GM19438 (cell line): Measurements from ENCODE around the gene GOLM1.
"Not testable (repeated sequence)": the region's sequence is repeated elsewhere in the genome, so short reads cannot be mapped to it uniquely, and the experiment has no call there.

Source experiments
- ATAC-seq: cut with Tn5 transposase; IDR thresholded peaks from one replicate; pipeline ENCODE4 v1.9.1; 2021; ENCODE audit warnings: low read depth; ENCODE audit not compliant: unreplicated experiment

GOLM1 gene, protein sequence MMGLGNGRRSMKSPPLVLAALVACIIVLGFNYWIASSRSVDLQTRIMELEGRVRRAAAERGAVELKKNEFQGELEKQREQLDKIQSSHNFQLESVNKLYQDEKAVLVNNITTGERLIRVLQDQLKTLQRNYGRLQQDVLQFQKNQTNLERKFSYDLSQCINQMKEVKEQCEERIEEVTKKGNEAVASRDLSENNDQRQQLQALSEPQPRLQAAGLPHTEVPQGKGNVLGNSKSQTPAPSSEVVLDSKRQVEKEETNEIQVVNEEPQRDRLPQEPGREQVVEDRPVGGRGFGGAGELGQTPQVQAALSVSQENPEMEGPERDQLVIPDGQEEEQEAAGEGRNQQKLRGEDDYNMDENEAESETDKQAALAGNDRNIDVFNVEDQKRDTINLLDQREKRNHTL

DNA sequence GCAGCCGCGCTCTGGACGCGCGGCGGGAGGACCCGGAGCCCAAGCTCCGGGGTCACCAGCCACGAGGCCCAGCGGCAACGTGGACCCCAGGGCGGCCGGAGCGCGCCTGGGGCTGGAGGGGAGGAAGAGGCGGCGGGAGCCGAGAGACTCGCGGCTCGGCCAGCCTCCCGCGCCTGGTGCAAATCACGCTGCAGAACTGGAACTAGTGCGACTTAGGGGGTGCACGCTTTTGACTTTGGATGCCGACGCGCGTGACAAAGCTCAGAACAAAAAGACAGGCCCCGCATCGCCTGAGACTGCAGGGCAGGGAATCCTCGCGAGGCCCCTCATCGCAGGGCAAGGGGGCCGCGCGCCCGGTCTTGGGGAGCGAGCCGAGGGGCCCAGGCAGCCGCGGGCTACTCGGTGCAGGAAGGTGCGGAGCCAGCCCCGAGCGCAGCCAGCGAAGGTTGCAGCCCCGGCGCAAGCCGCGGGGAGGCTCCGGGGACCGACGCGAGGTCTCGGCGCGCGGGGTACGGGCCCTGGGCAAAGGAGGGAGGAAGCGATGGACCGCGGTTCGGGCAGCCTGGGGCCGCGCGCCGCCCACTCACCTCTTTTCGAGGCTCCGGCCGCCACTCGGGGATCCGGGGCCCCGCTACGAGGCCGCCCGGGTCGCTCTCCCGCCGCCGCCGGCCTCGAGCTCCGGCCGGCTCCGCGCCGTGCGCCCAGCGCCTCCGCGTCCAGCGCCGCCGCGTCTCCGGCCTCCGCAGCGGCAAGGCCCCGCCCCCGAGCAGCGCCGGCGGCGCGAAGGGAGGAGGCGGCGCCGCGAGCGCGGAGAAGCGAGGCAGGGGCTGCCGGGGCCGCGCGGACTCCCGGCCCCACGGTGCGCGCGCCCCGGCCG, at the start of gene GOLM1:
TSS of gene GOLM1 (minus strand) at position 735 of the 877 bp plus-strand sequence. CDS start 20,238 bp downstream, outside the sequence.
- peak; percentile 68 for ATAC-seq

DNA sequence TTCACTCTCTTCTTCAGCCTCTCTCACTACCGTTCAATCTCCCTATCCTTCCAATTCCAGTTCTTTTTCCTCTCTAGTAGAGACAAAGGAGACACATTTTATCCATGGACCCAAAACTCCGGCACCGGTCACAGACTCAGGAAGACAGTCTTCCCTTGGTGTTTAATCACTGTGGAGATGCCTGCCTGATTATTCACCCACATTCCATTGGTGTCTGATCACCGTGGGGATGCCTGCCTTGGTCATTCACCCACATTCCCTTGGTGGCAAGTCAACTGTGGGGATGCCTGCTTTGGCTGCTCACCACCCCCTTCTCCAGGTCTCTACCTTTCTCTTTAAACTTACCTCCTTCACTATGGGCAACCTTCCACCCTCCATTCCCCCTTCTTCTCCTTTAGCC, 47.3 kb upstream of the GOLM1 start:
- ATAC-seq, result not testable (repeated sequence)

DNA sequence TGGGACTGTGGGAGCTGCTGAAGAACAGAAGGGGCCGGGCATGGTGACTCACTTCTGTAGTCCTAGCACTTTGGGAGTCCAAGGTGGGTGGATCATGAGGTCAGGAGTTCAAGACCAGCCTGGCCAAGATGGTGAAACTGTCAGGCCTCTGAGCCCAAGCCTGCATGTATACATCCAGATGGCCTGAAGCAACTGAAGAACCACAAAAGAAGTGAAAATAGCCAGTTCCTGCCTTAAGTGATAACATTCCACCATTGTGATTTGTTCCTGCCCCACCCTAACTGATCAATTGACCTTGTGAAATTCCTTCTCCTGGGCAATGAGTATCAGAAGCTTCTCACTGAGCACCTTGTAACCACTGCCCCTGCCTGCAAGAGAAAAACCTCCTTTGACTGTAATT, 46.6 kb upstream of the GOLM1 start:
- ATAC-seq, result not testable (repeated sequence)

DNA sequence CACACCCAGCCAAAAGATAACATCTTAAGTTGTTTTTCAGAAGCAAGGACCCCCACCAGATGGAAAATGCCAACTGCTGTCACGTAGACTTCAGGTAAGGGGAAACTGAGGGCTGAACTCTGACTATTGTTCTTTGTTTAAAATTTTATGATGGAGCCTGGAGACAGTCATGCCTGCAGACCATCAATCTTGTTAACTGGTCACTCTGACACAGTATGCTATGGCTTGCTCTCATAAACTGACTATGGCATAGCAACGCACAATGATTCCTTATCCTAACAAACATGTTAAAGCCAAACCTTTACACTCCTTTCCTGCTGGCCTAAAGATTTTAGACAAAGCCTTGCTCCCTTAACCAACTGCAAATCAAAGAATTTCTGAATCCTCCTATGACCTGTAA, 43.6 kb upstream of the GOLM1 start:
- ATAC-seq, result no peak

DNA sequence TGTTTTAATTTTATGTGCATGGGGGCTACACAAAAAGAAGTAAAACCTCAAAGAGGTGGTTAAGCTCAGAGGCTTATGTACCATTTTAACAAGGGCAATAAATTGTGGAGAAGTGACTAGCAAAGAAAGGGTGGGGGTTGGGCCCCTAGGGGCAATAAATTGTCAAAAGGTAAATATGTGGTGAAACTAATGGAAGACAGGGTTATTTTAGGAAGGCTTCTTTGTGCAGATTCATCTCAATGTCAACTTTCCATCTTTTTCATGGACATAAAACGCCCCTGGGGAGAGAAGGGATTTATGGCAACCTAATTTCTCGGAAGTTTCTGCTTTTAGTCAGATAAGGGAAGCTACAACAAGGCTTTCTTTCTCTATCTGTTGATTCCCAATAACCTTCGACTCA, 42.5 kb upstream of the GOLM1 start:
- no peak for ATAC-seq

DNA sequence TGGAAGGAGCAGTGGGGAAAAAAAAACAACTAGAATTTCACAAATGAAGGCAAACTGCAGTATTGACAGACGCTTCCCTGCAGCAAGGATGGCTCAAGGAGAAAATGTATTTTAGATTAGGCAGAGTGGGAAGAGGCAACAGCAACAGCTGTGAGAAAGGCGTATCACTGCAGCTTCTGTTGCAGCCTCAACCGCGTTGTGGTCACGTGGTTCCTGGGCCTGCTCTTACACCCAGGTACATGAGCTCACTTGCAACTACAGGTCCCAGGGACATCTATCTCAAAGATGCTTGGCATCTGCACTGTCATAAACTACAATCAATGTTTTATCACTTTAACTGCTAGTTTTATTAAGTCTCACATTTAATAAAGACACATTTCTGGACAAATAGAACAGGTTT, 36.0 kb upstream of the GOLM1 start:
- ATAC-seq, result no peak

DNA sequence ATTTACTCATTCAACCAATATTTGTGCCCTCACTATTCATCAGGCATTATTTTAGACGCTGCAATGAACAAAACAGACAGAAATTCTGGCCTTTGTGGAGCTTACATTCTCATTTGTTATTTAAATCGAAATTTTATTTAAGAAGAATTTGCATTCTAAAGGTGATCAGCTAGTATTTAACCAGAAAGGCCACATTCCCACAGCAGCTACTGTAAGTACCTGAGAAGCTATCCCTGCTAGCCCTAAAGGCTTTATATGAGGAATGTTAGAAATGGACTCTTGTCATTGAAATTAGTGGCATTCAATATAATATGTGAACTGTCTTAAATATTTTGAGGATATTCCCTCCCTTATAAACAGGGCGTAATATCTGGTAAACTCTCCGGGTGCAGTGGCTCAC, 35.0 kb upstream of the GOLM1 start:
- no peak for ATAC-seq

DNA sequence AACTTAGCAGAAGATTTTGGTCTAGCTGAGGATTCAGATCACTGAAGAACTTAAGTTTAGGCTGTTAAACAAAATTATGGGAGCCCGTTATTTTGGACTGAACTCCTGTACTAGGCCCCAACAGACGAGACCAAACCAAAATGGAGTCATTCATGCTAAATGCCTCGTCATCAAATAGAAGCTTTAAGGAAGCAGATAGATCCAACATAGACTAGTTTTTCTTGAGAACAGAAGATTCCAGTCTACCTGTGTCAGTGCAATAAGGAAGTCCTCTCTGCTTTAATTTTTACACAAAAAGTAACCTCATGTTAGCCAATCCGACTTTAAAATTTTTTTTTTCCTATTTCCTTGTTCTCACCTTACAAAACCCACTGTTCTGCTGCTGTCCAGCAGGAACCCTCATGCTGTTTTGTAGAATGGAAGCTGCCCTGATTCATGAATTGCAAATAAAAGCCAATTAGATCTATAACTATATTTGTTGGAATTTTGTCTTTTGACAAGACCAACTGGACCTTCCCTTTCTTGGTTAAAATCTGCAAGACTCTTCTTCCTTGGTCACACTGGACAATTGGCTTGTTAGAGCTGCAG, 29.0 kb upstream of the GOLM1 start:
- no peak for ATAC-seq

DNA sequence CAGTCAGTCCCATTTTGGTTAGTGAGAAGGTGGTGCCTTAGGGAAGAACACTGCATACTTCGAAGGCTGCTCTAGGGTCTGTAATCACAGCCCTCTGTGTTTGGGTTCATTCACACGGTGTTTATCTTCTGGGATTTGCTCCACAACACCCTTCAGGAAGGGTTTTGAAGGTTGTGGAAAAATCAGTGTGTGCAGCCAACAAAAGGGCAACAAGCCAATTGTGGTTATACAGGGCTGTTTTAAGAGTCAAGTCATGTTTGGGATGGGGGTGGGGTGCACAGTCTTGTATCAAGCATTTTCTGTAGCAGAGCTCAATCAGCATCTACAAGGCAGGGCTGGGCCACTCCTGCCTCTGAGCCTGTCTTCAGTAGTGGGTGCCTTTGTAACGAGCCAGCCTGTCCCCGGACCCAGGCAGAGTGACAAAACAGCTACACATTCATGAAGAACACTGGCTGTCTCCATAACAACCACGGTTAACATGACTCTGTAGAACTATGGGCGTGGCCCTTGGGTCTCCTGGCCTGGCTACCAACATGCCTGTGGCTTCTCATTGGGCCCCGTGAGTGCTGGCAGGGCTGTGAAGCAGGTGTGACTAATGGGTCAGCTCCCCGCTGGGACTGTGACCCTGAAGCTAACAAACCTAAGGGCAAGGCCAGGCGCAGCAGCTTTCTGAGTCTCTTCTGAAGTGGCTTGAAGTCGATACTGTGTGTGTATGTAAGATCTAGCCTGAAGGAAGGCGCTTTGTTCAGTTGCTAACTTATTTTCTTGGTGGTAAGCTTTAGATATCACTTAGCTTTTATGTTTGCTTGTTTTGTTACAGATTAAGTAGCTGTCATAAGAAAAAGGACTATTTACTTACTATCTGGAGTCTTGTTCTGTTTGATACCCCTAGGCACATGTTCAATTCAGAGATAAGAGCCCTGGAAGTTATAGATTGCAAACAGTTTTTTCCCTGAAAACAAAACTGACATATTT, 27.9 kb upstream of the GOLM1 start:
- ATAC-seq, result no peak

DNA sequence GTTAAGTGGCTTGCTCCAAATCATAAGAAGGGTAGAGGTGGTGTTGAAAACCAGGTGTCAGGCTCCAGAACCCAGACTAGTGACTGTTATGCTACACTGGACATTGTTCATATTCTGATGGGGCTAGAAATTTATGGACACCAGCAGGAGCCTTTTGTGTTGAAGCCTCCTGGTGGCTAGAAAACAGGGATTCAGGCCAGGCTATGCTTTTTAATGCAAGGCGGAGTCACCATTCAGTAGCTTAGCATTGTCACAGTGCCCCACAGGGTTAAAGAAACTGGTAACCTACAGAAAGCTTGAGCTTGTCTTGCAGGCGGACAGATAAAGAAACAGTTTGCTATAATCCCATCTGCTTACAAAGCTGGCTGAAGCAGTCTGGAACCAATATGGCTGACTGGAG, 23.0 kb upstream of the GOLM1 start:
- ATAC-seq, result no peak

DNA sequence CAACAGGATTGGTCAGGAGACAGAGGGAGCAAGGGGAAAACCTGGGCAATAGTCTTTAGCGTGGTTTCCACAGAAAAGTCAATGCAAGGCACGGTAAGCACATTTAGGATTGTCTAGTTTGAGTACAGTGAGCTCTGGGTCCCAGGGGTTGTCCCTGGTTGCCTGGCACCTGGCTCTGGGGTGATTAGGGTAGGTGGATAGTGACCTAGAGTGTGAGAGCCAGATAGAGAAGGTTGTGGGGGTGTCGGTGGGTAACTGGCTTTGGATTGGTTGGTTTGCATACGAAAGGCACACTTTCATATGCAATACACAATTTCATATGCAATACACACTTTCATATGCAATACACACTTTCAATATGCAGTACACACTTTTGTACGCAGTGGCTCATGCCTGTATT, 20.1 kb upstream of the GOLM1 start:
- no peak for ATAC-seq

DNA sequence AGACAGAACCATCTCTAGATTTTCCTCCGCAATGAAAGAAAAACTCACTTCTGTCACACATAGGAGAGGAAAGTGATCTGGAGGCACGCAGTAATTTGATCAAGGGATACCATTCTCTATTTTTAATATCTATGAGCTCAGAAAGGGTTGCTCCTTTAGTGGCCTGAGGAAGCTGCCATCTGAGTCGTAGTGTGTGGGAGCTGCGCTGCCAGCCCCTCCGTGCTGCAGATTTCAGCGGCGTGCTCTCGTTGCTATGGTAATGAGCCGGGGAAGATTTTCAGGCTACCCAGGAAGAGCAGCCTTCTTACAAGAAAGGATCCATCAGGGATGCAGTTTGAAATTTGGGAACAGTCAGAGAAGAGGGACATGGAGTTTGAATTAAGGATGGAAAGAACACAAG, 17.1 kb upstream of the GOLM1 start:
- no peak for ATAC-seq

DNA sequence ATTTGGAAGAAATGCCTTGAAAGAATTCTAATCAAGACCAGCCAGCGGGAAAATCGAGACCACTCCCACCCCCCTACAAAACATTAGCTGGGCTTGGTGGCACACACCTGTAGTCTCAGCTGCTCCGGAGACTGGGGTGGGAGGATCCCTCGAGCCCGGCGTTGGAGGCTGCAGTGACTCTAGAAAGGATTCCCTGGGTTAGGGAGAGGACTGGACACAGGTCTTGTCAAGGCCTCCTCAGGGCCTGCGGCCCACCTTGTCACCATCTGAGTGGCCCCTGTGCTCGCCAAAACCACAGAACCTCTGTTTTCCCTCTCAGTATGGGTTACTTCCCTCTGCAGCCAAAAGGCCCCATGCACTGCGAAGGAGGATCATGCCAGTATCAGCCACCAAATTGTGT, 16.5 kb upstream of the GOLM1 start:
- no peak for ATAC-seq

DNA sequence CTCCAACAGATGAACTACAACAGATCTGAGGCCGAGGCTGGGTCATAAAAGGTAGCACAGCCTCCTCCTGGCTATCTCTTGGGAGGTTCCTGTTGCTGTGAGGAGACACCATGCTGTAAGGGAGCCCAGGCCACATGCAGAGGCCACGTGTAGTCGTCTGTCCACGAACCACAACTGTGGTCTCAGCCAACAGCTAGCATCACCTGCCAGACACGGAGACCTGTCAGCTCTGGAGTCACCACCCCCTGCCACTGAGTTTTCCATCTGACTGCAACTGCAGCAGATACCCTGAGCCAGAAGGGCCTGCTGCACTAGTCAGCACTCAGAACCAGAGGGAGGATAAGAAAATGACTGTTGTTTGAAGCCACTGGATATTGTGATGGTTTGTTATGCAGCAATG, 12.7 kb upstream of the GOLM1 start:
- no peak for ATAC-seq

DNA sequence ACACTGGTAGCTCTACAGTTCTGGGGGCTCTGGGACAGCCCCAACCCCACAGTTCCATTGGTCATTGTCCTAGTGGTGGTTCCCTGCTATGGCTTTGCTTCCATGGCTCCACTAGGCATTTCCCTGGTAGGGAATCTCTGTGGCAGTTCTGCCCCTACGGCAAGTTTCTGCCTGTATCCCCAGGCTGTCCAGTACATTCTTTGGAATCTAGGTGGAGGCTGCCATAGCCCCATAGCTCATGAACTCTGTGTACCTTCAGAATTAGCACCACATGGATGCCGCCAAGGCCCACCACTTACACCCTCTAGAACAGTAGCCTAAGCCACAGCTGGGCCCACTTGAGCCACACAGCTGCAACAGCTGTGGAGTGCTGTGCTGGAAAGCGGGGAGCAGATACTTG, 3.3 kb upstream of the GOLM1 start:
- ATAC-seq, result no peak

DNA sequence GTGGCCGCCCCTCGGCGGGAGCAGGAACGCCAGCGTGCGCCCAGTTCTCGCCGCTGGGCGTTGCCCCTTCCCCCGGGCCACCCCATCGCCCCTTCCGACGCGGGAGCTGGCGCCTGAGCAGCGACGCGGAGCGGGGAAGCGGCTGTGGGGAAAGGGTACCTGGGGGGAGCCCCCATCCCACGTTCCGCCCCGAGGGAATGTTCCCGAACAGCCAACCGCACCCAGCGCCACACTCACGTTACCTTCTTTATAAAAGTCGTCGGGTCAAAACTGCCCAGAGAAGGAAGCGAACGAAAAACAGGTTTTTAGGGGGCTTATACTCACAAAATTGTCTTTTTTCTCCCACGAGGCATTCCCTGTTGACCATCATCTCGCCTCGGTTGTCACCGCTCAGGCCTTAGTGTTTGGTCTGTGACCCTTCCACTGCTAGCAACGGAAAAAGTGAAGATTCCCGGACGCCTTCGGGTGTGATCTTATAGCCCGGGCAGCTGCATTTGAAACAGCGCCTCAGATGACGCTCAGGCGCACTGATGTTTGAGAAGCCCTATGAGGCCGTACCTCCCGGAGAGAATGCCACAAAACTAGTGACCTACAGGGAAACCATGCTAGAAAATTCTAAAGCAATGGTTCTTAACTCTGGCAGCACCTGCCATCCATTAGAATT, 475 bp upstream of the GOLM1 start:
- ATAC-seq, result peak; percentile 3

DNA sequence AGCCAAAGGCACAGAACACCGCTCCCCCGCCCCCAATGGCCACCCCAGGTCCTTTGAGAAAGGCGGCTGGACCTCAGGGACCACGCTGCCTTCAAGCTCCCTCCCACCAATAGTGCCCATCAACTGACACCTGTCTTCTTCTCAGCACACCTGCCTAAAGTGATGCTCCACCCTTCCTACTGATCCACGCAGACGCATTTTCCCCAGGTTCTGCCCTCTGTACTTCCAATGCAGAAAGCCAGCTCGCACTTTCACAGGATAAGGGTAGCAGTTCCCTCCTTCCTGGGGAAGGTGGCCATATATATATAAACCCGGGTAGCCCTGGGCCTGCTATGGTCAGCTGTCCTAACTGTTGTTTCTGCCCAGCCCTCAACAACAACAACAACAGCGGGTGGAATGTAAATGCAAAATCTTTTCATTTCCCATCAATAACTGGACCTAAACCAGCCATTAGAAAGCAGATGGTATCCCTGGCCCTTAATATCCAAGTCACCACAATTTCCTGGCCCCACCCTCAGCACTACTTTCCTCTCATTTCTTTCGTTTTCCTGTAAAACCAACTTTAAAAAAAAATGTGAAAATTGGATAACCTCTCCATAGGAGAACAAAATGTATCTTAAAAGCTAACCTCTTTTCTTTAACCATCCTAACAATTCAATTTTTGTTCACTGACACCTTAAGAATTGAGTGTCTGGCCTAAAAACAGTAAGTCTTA, 1.7 kb downstream of the GOLM1 start:
- no peak for ATAC-seq

DNA sequence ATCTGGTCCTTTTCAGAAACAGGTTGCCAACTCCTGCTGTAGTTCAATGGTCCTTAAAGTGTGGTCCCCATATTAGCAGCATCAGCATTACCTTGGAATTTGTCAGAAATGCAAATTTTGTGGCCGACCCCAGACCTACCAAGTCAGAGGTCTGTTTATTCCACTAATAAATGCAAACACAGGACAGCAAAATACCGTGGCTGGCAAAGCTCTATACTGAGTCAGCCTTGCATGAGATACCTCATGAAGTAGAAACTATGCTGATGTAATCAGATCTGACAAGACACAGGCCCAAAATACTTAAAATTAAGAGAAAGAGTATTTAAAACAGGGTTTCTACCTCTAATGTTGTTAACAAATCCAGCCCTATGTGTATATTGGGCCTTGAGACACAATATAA, 3.0 kb downstream of the GOLM1 start:
- no peak for ATAC-seq
